ENCODE results near the gene PRRT3.
A peak's percentile ranks its signal among the peaks of the same experiment; 100 is the strongest.

Gene PRRT3

GRCh38 chr3:9934235-9934621, 18.0 kb downstream of the PRRT3 start:
- Histone ChIP-seq H4K20me1 (ENCODE audit: insufficient read depth, low read length) (no peaks in the 10 kb centered on the region), H3K36me3 (ENCODE audit: insufficient read depth, low read length) (peaks cover 29% of the 10 kb centered on the region), H3K9me2 (ENCODE audit: low read depth, low read length) (no peaks in the 10 kb centered on the region), H3K27ac (ENCODE audit: low read depth, low read length, poor library complexity, severe bottlenecking) (peak overlapping the region; percentile 62), H3F3A (ENCODE audit: insufficient read depth, low read length) (no peaks in the 10 kb centered on the region), H3K4me3 (ENCODE audit: low read depth, low read length, poor library complexity, severe bottlenecking) (peak overlapping the region; percentile 74), H3K79me2 (ENCODE audit: insufficient read depth, low read length) (no peaks in the 10 kb centered on the region), H3K4me1 (ENCODE audit: insufficient read depth, low read length, severe bottlenecking) (peaks cover 26% of the 10 kb centered on the region), H2AFZ (ENCODE audit: low read length) (no peak overlapping the region), H3K9me3 (ENCODE audit: low read length) (no peaks in the 10 kb centered on the region), H3K4me2 (ENCODE audit: low read length) (peak overlapping the region; percentile 85), H3K27me3 (ENCODE audit: insufficient read depth, low read length) (no peaks in the 10 kb centered on the region; the same call in 1 of the 2 replicates), H3K9ac (ENCODE audit: low read length) (peak overlapping the region; percentile 81)
- no peak for TF ChIP-seq EZH2 (IDR thresholded peaks at IDR 0.05; ENCODE audit: borderline replicate concordance, low read length)
- TF ChIP-seq, protein P1, sequence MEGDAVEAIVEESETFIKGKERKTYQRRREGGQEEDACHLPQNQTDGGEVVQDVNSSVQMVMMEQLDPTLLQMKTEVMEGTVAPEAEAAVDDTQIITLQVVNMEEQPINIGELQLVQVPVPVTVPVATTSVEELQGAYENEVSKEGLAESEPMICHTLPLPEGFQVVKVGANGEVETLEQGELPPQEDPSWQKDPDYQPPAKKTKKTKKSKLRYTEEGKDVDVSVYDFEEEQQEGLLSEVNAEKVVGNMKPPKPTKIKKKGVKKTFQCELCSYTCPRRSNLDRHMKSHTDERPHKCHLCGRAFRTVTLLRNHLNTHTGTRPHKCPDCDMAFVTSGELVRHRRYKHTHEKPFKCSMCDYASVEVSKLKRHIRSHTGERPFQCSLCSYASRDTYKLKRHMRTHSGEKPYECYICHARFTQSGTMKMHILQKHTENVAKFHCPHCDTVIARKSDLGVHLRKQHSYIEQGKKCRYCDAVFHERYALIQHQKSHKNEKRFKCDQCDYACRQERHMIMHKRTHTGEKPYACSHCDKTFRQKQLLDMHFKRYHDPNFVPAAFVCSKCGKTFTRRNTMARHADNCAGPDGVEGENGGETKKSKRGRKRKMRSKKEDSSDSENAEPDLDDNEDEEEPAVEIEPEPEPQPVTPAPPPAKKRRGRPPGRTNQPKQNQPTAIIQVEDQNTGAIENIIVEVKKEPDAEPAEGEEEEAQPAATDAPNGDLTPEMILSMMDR (IDR thresholded peaks at IDR 0.05; ENCODE audit: low read length), result peak; percentile 28; the same call in 1 of the 2 replicates

GRCh38 chr3:9933561-9934234, 18.5 kb downstream of the PRRT3 start, which contains the start of gene CRELD1:
TSS of gene CRELD1 (plus strand) at chr3:9933834. CDS start at chr3:9934439, 605 bp downstream.
- H3K4me3 ChIP-seq (ENCODE audit: low read depth, low read length, poor library complexity, severe bottlenecking), result peak within 1 kb of the TSS; percentile 74
- TF ChIP-seq, protein P1 (IDR thresholded peaks at IDR 0.05; ENCODE audit: low read length), result no peak
- TF ChIP-seq EZH2 (IDR thresholded peaks at IDR 0.05; ENCODE audit: borderline replicate concordance, low read length), result no peak
- H3K4me2 ChIP-seq (ENCODE audit: low read length), result peak within 1 kb of the TSS; percentile 85
- H4K20me1 ChIP-seq (ENCODE audit: insufficient read depth, low read length), result no peaks in the 10 kb centered on the region
- no peak within 1 kb of the TSS for H2AFZ ChIP-seq (ENCODE audit: low read length)
- H3K79me2 ChIP-seq (ENCODE audit: insufficient read depth, low read length), result no peaks in the 10 kb centered on the region
- H3K9ac ChIP-seq (ENCODE audit: low read length), result peak within 1 kb of the TSS; percentile 81
- no peaks in the 10 kb centered on the region; the same call in 1 of the 2 replicates for H3K27me3 ChIP-seq (ENCODE audit: insufficient read depth, low read length)
- no peaks in the 10 kb centered on the region for H3K9me2 ChIP-seq (ENCODE audit: low read depth, low read length)
- H3K9me3 ChIP-seq (ENCODE audit: low read length), result no peaks in the 10 kb centered on the region
- peak within 1 kb of the TSS; percentile 62 for H3K27ac ChIP-seq (ENCODE audit: low read depth, low read length, poor library complexity, severe bottlenecking)
- no peaks in the 10 kb centered on the region for H3F3A ChIP-seq (ENCODE audit: insufficient read depth, low read length)
- peaks cover 26% of the 10 kb centered on the region for H3K4me1 ChIP-seq (ENCODE audit: insufficient read depth, low read length, severe bottlenecking)
- H3K36me3 ChIP-seq (ENCODE audit: insufficient read depth, low read length), result peaks cover 29% of the 10 kb centered on the region

GRCh38 chr3:9932843-9933560, 19.2 kb downstream of the PRRT3 start:
- Histone ChIP-seq H4K20me1 (ENCODE audit: insufficient read depth, low read length) (no peaks in the 10 kb centered on the region), H3K79me2 (ENCODE audit: insufficient read depth, low read length) (no peaks in the 10 kb centered on the region), H3F3A (ENCODE audit: insufficient read depth, low read length) (no peaks in the 10 kb centered on the region), H3K4me3 (ENCODE audit: low read depth, low read length, poor library complexity, severe bottlenecking) (peak overlapping the region; percentile 74), H2AFZ (ENCODE audit: low read length) (no peak overlapping the region), H3K9ac (ENCODE audit: low read length) (peak overlapping the region; percentile 65), H3K4me1 (ENCODE audit: insufficient read depth, low read length, severe bottlenecking) (peaks cover 26% of the 10 kb centered on the region), H3K27me3 (ENCODE audit: insufficient read depth, low read length) (peaks cover 5% of the 10 kb centered on the region; the same call in 1 of the 2 replicates), H3K36me3 (ENCODE audit: insufficient read depth, low read length) (peaks cover 25% of the 10 kb centered on the region), H3K9me2 (ENCODE audit: low read depth, low read length) (no peaks in the 10 kb centered on the region), H3K27ac (ENCODE audit: low read depth, low read length, poor library complexity, severe bottlenecking) (peak overlapping the region; percentile 48), H3K9me3 (ENCODE audit: low read length) (no peaks in the 10 kb centered on the region), H3K4me2 (ENCODE audit: low read length) (peak overlapping the region; percentile 85)
- TF ChIP-seq, protein P1 (IDR thresholded peaks at IDR 0.05; ENCODE audit: low read length), result peak; percentile 77
- no peak for TF ChIP-seq EZH2 (IDR thresholded peaks at IDR 0.05; ENCODE audit: borderline replicate concordance, low read length)

Measured in OCI-LY1 (cell line).